ENCODE data around the gene TAS2R41. TPM values are rescaled to one million over a fixed set of nuclear protein-coding genes. Genes with fewer than 3 reads are reported as not detected.

The TAS2R41 gene
- total and polyA plus RNA-seq, 2 of the 13 experiments (the other 11 are each of a cell fraction or from before 2014, with no cell fraction given), result not detected

DNA sequence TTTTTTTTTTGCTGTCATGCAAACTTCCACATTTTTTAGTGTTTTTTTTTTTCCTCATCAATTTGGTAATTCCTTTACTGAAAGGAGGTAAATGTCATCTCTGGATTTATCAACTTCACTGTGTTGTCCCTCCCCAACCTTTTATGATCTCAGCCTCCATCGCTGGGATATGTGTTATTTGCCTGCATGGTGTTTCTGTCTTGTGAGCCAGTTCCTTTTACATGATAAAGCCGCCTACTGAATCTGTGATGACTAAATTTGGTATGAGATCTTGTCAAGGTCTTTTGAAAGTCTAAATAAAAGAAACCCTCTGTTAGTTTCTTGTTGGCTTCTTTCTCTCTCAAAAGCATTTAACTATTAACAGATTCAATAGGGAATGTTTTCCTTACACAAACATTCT lies 39.3 kb downstream of the TAS2R41 start (continued):
- TF ChIP-seq, protein P1, sequence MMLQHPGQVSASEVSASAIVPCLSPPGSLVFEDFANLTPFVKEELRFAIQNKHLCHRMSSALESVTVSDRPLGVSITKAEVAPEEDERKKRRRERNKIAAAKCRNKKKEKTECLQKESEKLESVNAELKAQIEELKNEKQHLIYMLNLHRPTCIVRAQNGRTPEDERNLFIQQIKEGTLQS (CRISPR knock-in tag; IDR thresholded peaks at IDR 0.05), result no peak
- TF ChIP-seq EZH2 (conservative IDR thresholded peaks at IDR 0.05; ENCODE audit: low read depth, low read length) (no peak), ADNP (CRISPR knock-in tag; IDR thresholded peaks at IDR 0.05) (no peak), ZNF232 (CRISPR knock-in tag; IDR thresholded peaks at IDR 0.05; ENCODE audit: borderline replicate concordance) (no peak), ZNF619 (CRISPR knock-in tag; IDR thresholded peaks at IDR 0.05) (no peak), MBD4 (IDR thresholded peaks at IDR 0.05; ENCODE audit: borderline replicate concordance, low read length) (no peak), ZC3H4 (CRISPR knock-in tag; IDR thresholded peaks at IDR 0.05; ENCODE audit: borderline replicate concordance) (no peak), MTF1 (CRISPR knock-in tag; IDR thresholded peaks at IDR 0.05) (no peak), U2AF1 (optimal IDR thresholded peaks at IDR 0.05; ENCODE audit: low read depth, low read length) (no peak), KDM6A (CRISPR knock-in tag; IDR thresholded peaks at IDR 0.05; ENCODE audit: low read depth) (no peak), SIN3A (IDR thresholded peaks at IDR 0.05; ENCODE audit: borderline replicate concordance, low read depth, low read length) (no peak), NFIC (IDR thresholded peaks at IDR 0.05; ENCODE audit: low read length) (no peak)
- TF ChIP-seq, protein P2, sequence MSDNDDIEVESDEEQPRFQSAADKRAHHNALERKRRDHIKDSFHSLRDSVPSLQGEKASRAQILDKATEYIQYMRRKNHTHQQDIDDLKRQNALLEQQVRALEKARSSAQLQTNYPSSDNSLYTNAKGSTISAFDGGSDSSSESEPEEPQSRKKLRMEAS (IDR thresholded peaks at IDR 0.05), result no peak
- TF ChIP-seq, protein P3, sequence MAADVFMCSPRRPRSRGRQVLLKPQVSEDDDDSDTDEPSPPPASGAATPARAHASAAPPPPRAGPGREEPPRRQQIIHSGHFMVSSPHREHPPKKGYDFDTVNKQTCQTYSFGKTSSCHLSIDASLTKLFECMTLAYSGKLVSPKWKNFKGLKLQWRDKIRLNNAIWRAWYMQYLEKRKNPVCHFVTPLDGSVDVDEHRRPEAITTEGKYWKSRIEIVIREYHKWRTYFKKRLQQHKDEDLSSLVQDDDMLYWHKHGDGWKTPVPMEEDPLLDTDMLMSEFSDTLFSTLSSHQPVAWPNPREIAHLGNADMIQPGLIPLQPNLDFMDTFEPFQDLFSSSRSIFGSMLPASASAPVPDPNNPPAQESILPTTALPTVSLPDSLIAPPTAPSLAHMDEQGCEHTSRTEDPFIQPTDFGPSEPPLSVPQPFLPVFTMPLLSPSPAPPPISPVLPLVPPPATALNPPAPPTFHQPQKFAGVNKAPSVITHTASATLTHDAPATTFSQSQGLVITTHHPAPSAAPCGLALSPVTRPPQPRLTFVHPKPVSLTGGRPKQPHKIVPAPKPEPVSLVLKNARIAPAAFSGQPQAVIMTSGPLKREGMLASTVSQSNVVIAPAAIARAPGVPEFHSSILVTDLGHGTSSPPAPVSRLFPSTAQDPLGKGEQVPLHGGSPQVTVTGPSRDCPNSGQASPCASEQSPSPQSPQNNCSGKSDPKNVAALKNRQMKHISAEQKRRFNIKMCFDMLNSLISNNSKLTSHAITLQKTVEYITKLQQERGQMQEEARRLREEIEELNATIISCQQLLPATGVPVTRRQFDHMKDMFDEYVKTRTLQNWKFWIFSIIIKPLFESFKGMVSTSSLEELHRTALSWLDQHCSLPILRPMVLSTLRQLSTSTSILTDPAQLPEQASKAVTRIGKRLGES (CRISPR knock-in tag; IDR thresholded peaks at IDR 0.05; ENCODE audit: borderline replicate concordance), result no peak
- TF ChIP-seq, protein P4, sequence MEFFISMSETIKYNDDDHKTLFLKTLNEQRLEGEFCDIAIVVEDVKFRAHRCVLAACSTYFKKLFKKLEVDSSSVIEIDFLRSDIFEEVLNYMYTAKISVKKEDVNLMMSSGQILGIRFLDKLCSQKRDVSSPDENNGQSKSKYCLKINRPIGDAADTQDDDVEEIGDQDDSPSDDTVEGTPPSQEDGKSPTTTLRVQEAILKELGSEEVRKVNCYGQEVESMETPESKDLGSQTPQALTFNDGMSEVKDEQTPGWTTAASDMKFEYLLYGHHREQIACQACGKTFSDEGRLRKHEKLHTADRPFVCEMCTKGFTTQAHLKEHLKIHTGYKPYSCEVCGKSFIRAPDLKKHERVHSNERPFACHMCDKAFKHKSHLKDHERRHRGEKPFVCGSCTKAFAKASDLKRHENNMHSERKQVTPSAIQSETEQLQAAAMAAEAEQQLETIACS (CRISPR knock-in tag; IDR thresholded peaks at IDR 0.05), result no peak
